GM12878 (cell line): ENCODE data around the gene MARCHF10. TPM values are rescaled to one million over a fixed set of nuclear protein-coding genes. Genes with fewer than 3 reads are reported as not detected.
A peak's percentile ranks its signal among the peaks of the same experiment; 100 is the strongest.

Experiments used
- ATAC-seq: fragments of 200-7000 bp; cut with Tn5 transposase; 3 replicates; pipeline ENCODE4 v1.9.1; 2020; ENCODE audit warnings: mild to moderate bottlenecking, moderate library complexity
- BruUV-seq: library from RNA; stranded (reverse); fragments of 400-500 nt; replicated peaks from 2 replicates; lab custom pipeline; 2021; lab: Mats Ljungman, UMichigan
- CTCF ChIA-PET: fragments of 300-600 bp; sonication (Branson Sonifier 250); formaldehyde crosslinking; extraction: SDS; loops from one replicate; lab custom pipeline; 2021; ENCODE audit warnings: inconsistent platforms; lab: Yijun Ruan, JAX
- POLR2A ChIA-PET: fragments of 350-600 bp; formaldehyde crosslinking; extraction: SDS; loops from one replicate; lab custom pipeline; 2021; ENCODE audit warnings: inconsistent platforms; lab: Charles Lee
- RAD21 ChIA-PET: fragments of 300-600 bp; sonication (Branson Sonifier 250); formaldehyde crosslinking; loops from one replicate; lab custom pipeline; 2023; ENCODE audit warnings: antibody characterized with exemption; ENCODE audit not compliant: unreplicated experiment; lab: Charles Lee
- SMC1A ChIA-PET: fragments of 300-600 bp; sonication (Branson Sonifier 250); formaldehyde crosslinking; loops from one replicate; lab custom pipeline; 2023; ENCODE audit not compliant: unreplicated experiment, uncharacterized antibody; lab: Charles Lee
- DNase-seq: peaks from one replicate; pipeline ENCODE4 v3.0.0-alpha.2; 2011; ENCODE audit warnings: low read depth, low spot score
- FAIRE-seq: peaks from 3 replicates; lab custom pipeline; 2011; peaks lifted over from hg19 to GRCh38; lab: Jason Lieb, UNC
- H2AFZ ChIP-seq: 2 replicates; pipeline ENCODE4 v1.6.0; 2011; ENCODE audit warnings: low read depth, low read length, control low read depth; ENCODE audit not compliant: control insufficient read depth
- H3K27ac ChIP-seq: 2 replicates; pipeline ENCODE4 v1.5.1; 2011; ENCODE audit warnings: control low read depth; ENCODE audit not compliant: control insufficient read depth, insufficient read depth
- H3K27me3 ChIP-seq, 2 experiments: replicated peaks in 1 of 2; 2 replicates each; pipeline versions ENCODE4 v1.6.0 to v1.6.1; 2011; ENCODE audit warnings: low read length in 1 of 2; ENCODE audit not compliant: control insufficient read depth in 2 of 2, insufficient read depth in 2 of 2
- H3K36me3 ChIP-seq, 2 experiments: 2 replicates each; pipeline ENCODE4 v1.5.1; 2011; ENCODE audit warnings: low read length in 1 of 2; ENCODE audit not compliant: control insufficient read depth in 2 of 2, insufficient read depth in 2 of 2
- H3K4me1 ChIP-seq: 2 replicates; pipeline ENCODE4 v1.6.1; 2011; ENCODE audit warnings: mild to moderate bottlenecking, low read length, moderate library complexity, mixed read lengths; ENCODE audit not compliant: control insufficient read depth, insufficient read depth
- H3K4me2 ChIP-seq: 2 replicates; pipeline ENCODE4 v1.6.0; 2011; ENCODE audit warnings: control low read depth; ENCODE audit not compliant: control insufficient read depth, insufficient read depth
- H3K4me3 ChIP-seq: fragments of 200-600 bp; sonication (generic); 2 replicates; pipeline ENCODE4 v1.5.1; 2016
- H3K79me2 ChIP-seq: 2 replicates; pipeline ENCODE4 v1.6.0; 2011; ENCODE audit warnings: low read length; ENCODE audit not compliant: control insufficient read depth, insufficient read depth
- H3K9ac ChIP-seq: 2 replicates; pipeline ENCODE4 v1.8.0; 2011; ENCODE audit warnings: low read length, control low read depth, mixed read lengths; ENCODE audit not compliant: control insufficient read depth, insufficient read depth
- H3K9me3 ChIP-seq: replicated peaks from 3 replicates; pipeline ENCODE4 v1.5.1; 2011; ENCODE audit warnings: mild to moderate bottlenecking, low read length; ENCODE audit not compliant: control insufficient read depth, insufficient read depth
- H4K20me1 ChIP-seq: 2 replicates; pipeline ENCODE4 v1.6.0; 2011; ENCODE audit not compliant: control insufficient read depth, insufficient read depth
- ASH2L ChIP-seq: fragments of 300-600, 200-600 bp; sonication (generic); IDR thresholded peaks from 2 replicates; pipeline ENCODE4 v1.6.1; 2017; ENCODE audit warnings: low read depth, mild to moderate bottlenecking, borderline replicate concordance
- EED ChIP-seq: sonication (generic); IDR thresholded peaks from 2 replicates; pipeline ENCODE4 v1.6.1; 2016; ENCODE audit warnings: antibody characterized with exemption, low read depth
- JUND ChIP-seq: IDR thresholded peaks from 2 replicates; pipeline ENCODE4 v1.6.1; 2012; ENCODE audit warnings: low read depth, mild to moderate bottlenecking, low read length, improper control_type of control experiment, moderate library complexity
- LARP7 ChIP-seq: fragments of 450-650 bp; IDR thresholded peaks from 2 replicates; pipeline ENCODE4 v1.6.1; 2017; ENCODE audit warnings: mild to moderate bottlenecking
- NFYA ChIP-seq: IDR thresholded peaks from 2 replicates; pipeline ENCODE4 v1.6.1; 2011; ENCODE audit warnings: low read depth, mild to moderate bottlenecking, low read length, improper control_type of control experiment, borderline replicate concordance
- RB1 ChIP-seq: fragments of 450-650 bp; formaldehyde crosslinking; IDR thresholded peaks from 2 replicates; pipeline ENCODE4 v1.6.1; 2017; ENCODE audit warnings: mild to moderate bottlenecking, borderline replicate concordance
- RCOR1 ChIP-seq: conservative IDR thresholded peaks from 2 replicates; pipeline ENCODE4 v1.6.1; 2012; ENCODE audit warnings: low read depth, low read length, improper control_type of control experiment
- SIX5 ChIP-seq: IDR thresholded peaks from 2 replicates; pipeline ENCODE4 v1.6.1; 2011; ENCODE audit warnings: mild to moderate bottlenecking, low read depth, low read length, moderate library complexity; ENCODE audit not compliant: severe bottlenecking
- SMARCA5 ChIP-seq: fragments of 450-650 bp; IDR thresholded peaks from 2 replicates; pipeline ENCODE4 v1.6.1; 2017; ENCODE audit warnings: mild to moderate bottlenecking
- SREBF1 ChIP-seq: IDR thresholded peaks from 2 replicates; pipeline ENCODE4 v1.6.1; 2012; ENCODE audit warnings: mild to moderate bottlenecking, low read length
- TBL1XR1 ChIP-seq: IDR thresholded peaks from 2 replicates; pipeline ENCODE4 v1.6.1; 2012; ENCODE audit warnings: low read depth, low read length, improper control_type of control experiment
- YY1 ChIP-seq: IDR thresholded peaks from 2 replicates; pipeline ENCODE4 v1.6.1; 2011; ENCODE audit warnings: low read depth, mild to moderate bottlenecking, low read length
- ZNF217 ChIP-seq: fragments of 450-650 bp; IDR thresholded peaks from 2 replicates; pipeline ENCODE4 v1.6.1; 2017; ENCODE audit warnings: antibody characterized with exemption, mild to moderate bottlenecking
- WGBS: methylation state at CpG from one replicate; pipeline ENCODE4 v1.1.6; 2016; ENCODE audit warnings: low lambda C conversion rate; ENCODE audit not compliant: insufficient replicate concordance, insufficient coverage; ENCODE audit errors: missing lambda C conversion rate; 5-methylcytosine and 5-hydroxymethylcytosine counted together
- in situ Hi-C: fragments of 300-500 bp; cut with MboI; formaldehyde crosslinking; loops from 9 replicates; pipeline ENCODE4 v1.14.3; 2018; ENCODE audit warnings: mixed read lengths
- intact Hi-C: fragments of 100-400 bp; cut with micrococcal nuclease; formaldehyde crosslinking; loops from one replicate; pipeline ENCODE4 v1.14.2; 2022; ENCODE audit not compliant: unreplicated experiment
- polyA plus RNA-seq, 11 experiments: library from polyadenylated mRNA; depleted of rRNA in 4 of 11; unstranded in 6 of 11; stranded (reverse) in 5 of 11; fragments of >200 nt; fragmentation: Nextera tagmentation in 4 of 11; fragmentation: Illumina TruSeq in 1 of 11; extraction: Ambion mirVana in 4 of 11; extraction: Trizol in 1 of 11; gene quantifications; 1 replicate in 1 of 11; 2 replicates in 10 of 11; pipeline versions ENCODE4 v1.2.1 to v1.2.3, GENCODE V29; 2011 to 2016; ENCODE audit warnings: inconsistent platforms in 2 of 11, missing spikeins in 2 of 11, low read depth in 1 of 11
- total RNA-seq, 4 experiments: library from RNA; depleted of rRNA in 3 of 4; stranded (reverse); fragments of >200 nt in 3 of 4; fragmentation: Illumina TruSeq in 1 of 4; extraction: Trizol in 1 of 4; gene quantifications; 2 replicates each; pipeline versions ENCODE4 v1.2.1 to v1.2.3, GENCODE V29; 2013 to 2021
- TF ChIP-seq, protein P1 (sequence below): fragments of 450-650 bp; IDR thresholded peaks from 2 replicates; pipeline ENCODE4 v1.6.1; 2018; ENCODE audit warnings: borderline replicate concordance, mild to moderate bottlenecking; ENCODE audit not compliant: partially characterized antibody
- TF ChIP-seq, protein P2 (sequence below): IDR thresholded peaks from 2 replicates; pipeline ENCODE4 v1.6.1; 2012; ENCODE audit warnings: low read length, inconsistent platforms
- TF ChIP-seq, protein P3 (sequence below): IDR thresholded peaks from 2 replicates; pipeline ENCODE4 v1.6.1; 2011; ENCODE audit warnings: mild to moderate bottlenecking, low read depth, low read length, moderate library complexity; ENCODE audit not compliant: insufficient replicate concordance

The MARCHF10 gene
- total and polyA plus RNA-seq, 10 of the 15 experiments (the other 5 are each of a cell fraction or from before 2014, with no cell fraction given), result 0.11 to 0.24 TPM; not detected in 8

DNA sequence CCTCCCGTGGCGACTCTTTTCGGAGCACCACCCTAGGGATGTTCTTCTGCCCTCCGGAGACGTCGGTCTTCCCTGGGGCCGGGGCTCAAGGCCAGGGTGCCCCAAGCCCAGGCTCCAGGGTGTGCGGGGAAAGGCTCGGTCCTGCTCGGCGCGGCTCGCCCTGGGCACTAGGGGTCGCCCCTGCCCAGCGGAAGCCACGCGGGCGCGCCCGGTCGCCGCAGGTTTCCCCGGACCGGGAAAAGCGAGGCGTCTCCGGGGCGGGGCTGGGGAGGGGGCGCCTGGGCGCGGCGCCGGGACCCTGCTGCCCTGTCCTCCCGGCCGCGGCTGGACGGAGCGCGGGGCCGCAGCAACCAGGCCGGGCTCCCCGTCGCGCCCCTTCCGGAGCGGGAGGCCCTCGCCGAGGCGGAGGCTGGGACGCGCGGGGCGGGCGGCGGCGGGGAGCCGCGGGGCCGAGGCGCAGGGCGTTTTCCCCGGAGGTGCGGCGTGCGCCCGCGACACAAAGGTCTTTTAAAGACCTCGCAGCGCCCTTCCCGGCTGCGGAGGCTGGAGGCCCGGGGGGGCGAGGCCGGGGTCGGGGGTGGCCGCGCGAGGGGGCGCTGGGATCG, 104.2 kb downstream of the MARCHF10 start (continued):
- peak; percentile 74; the same call in 1 of the 2 replicates for TF ChIP-seq LARP7
- no peak for TF ChIP-seq JUND
- 0 out of 2 replicates have a peak, but pooled peaks have one; percentile 19 for TF ChIP-seq YY1
- peak; percentile 61; the same call in 1 of the 2 replicates for TF ChIP-seq RB1

DNA sequence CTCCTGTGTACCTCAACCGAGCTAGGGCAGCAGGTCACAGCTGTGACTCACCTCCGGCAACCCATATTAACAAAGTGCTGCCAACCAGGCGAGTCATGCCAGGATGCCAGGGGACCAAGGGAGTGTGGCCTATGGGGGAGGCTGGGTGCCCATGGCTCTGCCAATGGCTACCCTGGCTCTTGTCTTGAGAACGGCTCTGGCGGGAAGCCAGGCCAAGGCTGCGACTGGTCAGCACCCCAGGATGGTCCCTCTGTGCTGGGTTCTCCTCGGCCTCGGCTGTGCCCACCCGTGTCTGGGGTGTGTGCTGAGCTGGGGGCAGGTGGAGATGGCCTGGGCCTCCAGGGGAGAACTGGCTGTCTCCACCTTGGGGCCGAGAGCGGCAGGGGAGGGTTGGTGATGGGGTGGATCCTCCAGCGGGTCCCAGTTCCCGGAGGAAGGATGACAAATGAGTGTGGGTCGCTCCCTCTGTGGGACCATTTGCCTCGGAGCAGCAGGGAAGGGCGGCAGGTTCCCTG, 104.8 kb downstream of the MARCHF10 start:
- peaks cover under 1% of the 10 kb centered on the region; the same call in 1 of the 3 replicates for H3K9me3 ChIP-seq
- 28% methylated on average over 16 of the region's 16 CpGs for WGBS
- in situ Hi-C loops (no loop called here), intact Hi-C loops (loop anchor here (1.0 kb wide), 1 partner anchor 265 kb away; no protein-coding TSS in a partner anchor)
- SMC1A ChIA-PET, result no interaction called here
- RAD21 ChIA-PET, result no interaction called here
- peaks cover 2 to 8% of the 10 kb centered on the region in 2 experiments; a peak in 2 of 4 replicates for H3K27me3 ChIP-seq
- POLR2A ChIA-PET, result no interaction called here
- no peaks in the 10 kb centered on the region for H3K36me3 ChIP-seq
- ATAC-seq (no peak; the same call in 2 of the 3 replicates), DNase-seq (no peak), FAIRE-seq (no peak)
- H3K27ac ChIP-seq, result no peak overlapping the region
- no peak overlapping the region; the same call in 1 of the 2 replicates for H3K4me3 ChIP-seq
- H3K79me2 ChIP-seq, result no peaks in the 10 kb centered on the region
- CTCF ChIA-PET, result no interaction called here
- H4K20me1 ChIP-seq, result no peaks in the 10 kb centered on the region
- no peak overlapping the region; the same call in 1 of the 2 replicates for H2AFZ ChIP-seq
- peak overlapping the region; percentile 42; the same call in 1 of the 2 replicates for H3K4me2 ChIP-seq
- H3K4me1 ChIP-seq, result no peaks in the 10 kb centered on the region
- BruUV-seq, result no TSS peak
- H3K9ac ChIP-seq, result no peak overlapping the region
- TF ChIP-seq, protein P1, sequence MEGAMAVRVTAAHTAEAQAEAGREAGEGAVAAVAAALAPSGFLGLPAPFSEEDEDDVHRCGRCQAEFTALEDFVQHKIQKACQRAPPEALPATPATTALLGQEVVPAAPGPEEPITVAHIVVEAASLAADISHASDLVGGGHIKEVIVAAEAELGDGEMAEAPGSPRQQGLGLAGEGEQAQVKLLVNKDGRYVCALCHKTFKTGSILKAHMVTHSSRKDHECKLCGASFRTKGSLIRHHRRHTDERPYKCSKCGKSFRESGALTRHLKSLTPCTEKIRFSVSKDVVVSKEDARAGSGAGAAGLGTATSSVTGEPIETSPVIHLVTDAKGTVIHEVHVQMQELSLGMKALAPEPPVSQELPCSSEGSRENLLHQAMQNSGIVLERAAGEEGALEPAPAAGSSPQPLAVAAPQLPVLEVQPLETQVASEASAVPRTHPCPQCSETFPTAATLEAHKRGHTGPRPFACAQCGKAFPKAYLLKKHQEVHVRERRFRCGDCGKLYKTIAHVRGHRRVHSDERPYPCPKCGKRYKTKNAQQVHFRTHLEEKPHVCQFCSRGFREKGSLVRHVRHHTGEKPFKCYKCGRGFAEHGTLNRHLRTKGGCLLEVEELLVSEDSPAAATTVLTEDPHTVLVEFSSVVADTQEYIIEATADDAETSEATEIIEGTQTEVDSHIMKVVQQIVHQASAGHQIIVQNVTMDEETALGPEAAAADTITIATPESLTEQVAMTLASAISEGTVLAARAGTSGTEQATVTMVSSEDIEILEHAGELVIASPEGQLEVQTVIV, result no peak
- TF ChIP-seq SMARCA5 (no peak), SREBF1 (no peak), ASH2L (no peak), LARP7 (no peak), ZNF217 (no peak), SIX5 (no peak), RCOR1 (no peak), NFYA (no peak), EED (no peak), TBL1XR1 (no peak)
- TF ChIP-seq, protein P2, sequence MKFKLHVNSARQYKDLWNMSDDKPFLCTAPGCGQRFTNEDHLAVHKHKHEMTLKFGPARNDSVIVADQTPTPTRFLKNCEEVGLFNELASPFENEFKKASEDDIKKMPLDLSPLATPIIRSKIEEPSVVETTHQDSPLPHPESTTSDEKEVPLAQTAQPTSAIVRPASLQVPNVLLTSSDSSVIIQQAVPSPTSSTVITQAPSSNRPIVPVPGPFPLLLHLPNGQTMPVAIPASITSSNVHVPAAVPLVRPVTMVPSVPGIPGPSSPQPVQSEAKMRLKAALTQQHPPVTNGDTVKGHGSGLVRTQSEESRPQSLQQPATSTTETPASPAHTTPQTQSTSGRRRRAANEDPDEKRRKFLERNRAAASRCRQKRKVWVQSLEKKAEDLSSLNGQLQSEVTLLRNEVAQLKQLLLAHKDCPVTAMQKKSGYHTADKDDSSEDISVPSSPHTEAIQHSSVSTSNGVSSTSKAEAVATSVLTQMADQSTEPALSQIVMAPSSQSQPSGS, result no peak
- TF ChIP-seq, protein P3, sequence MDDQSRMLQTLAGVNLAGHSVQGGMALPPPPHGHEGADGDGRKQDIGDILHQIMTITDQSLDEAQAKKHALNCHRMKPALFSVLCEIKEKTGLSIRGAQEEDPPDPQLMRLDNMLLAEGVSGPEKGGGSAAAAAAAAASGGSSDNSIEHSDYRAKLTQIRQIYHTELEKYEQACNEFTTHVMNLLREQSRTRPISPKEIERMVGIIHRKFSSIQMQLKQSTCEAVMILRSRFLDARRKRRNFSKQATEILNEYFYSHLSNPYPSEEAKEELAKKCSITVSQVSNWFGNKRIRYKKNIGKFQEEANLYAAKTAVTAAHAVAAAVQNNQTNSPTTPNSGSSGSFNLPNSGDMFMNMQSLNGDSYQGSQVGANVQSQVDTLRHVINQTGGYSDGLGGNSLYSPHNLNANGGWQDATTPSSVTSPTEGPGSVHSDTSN, result no peak
